ENCODE results near the gene KCNC1.

Gene KCNC1

DNA sequence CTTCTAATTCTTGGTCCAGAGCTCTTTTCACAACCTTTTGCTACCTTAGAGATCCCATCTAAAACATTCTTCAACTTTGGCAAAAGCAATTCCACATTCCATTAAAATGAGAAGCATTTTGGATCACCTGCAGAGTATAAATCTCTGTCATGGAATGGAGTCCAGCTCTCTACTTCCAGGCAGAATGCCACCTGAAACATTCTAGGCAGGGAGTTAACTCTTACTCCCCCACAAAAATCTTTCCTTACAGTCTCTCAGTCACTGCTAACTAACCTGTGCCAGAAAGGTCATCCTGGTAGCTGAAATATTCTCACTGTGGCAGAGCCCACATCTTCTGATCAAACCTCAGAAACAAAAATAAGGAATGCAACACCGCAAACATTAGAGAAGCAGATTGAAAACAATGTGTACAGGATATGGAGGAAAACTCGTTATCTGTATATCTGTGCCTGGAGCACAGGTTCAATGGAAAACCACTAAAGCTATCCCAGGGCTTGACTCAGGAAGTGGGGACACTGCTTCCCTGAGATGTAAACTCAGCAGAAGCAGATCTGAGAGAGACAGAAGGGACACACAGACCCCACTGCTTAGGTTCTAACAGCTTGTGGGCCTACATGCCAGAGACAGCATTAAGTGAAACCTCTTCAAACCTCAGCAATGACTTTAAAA, 78.9 kb downstream of the KCNC1 start:
- in situ Hi-C loops (cut with MboI; ENCODE audit: low sequenced_read_pairs) = no loop called here

DNA sequence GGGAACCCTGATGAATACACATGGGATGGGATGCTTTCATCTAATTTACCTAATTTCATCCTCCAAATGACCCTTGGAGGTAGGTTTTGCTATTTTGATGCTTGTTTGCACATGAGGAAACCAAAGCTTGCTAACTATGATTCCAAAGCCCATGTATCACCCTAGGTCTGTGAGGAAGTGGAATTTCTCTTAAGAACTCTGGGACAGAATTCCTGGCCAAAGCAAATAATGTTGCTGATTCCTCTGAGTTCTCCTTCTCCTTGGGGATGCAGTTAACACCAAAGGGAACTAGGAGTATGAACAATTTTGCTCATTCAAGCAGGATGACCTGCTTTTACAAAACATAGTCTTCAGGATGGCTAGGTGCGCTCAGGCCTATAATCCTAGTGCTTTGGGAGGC, 80.0 kb downstream of the KCNC1 start:
- in situ Hi-C loops (cut with MboI; ENCODE audit: low sequenced_read_pairs) = no loop called here

DNA sequence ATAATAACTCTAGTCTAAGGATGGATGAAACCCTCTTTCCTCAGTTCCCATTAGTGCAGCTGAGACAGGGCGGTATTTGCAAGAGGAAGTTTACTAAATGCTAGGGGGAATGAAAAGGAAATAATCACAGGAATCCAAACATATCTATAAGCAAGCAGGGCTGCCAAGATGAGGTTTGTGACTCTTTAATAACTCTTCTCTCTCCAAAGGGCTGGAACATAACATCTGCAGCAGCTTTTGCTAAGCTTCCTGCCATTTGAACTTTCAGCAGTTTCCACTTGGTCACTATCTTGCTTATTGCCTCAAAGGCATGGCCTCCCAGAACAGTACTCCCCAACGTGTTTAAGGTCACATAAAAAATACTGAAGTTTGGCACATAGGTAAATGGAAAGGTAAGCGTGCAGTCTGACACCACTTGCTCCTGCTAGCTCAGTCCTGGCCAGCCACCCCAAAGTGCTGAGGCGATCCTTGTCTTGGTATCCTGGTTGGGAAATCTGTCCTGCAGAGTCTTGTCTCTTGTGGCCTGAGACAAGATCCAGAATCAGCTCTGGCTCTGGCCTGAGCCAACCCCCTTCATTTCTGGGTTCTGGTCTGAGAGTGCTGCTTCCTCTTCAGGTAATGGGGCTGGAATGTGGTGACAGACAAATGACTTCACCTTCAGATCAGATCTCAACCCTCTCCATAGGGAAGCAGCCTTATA, 81.8 kb downstream of the KCNC1 start:
- in situ Hi-C loops (cut with MboI; ENCODE audit: low sequenced_read_pairs) = no loop called here

DNA sequence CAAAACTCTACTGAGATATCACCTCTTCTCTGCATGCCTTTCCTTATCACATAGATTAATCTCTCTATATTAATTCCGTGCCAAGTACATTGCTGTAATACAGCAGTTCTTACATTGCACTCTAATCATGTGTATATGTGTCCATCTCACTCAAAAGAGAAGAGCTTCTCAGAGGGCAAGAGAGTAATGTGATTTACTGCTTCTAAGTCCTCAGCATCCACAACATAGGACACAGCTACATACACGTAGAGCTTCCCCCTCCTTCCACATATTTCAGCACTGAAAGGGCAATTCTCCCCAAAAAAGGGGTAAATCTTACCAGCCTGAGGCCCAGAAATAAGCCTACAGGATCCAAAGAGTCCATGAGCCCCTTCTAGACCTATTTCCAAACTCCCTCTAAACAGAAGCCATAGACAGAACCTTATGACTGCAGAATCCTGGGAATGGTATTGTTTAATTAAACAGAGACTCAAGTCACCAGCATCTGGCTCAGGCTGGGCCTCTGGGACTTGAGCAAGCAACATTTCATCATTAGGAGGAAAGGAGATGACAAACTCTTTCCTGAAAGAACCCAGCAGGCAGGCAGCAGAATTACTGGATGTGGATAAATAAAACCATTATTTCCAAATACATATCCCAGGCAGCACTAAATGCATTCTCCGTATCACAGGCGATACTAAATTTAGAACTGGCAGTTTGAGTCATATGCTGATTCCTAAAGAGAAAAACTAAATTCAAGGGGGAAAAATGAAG, 87.2 kb downstream of the KCNC1 start:
- in situ Hi-C loops (cut with MboI; ENCODE audit: low sequenced_read_pairs) = no loop called here

DNA sequence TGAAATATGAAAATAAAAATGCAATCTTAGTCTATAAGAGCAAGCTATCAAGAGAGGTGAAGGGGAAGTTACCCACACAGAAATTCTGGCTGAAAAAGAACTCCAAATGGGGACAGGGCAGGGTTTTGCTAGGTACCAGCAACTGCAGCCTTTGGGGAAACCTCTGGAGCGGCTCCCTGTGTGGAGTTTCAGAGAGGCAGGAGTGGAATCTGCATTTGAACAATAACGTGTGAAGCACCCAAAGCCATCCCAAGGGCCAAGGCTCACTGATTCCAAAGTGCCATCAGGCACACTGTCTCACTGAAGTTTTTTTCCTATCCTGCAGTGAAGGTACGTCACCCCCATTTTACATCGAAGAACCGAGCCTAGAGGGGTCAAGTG, 87.8 kb downstream of the KCNC1 start:
- in situ Hi-C loops (cut with MboI; ENCODE audit: low sequenced_read_pairs) = no loop called here

DNA sequence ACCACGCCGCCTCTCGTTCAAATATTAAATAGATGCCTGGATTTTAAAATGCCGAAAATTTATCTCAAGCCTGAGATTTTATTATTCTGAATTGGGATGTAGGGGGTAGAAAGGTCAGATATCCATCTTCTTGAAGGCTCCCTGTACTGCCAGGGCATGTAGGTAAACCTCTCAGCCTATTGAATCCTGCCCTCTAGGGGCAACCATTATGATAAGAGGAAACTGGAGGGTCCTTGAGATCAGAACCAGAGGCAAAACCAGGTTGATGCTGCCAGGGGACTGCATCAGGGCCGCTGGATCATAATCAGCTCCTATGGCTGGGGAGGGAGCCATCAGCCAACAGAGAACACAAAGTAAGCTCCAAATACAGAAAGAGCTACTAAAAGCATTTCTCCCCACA, 92.4 kb downstream of the KCNC1 start:
- in situ Hi-C loops (cut with MboI; ENCODE audit: low sequenced_read_pairs) = no loop called here

DNA sequence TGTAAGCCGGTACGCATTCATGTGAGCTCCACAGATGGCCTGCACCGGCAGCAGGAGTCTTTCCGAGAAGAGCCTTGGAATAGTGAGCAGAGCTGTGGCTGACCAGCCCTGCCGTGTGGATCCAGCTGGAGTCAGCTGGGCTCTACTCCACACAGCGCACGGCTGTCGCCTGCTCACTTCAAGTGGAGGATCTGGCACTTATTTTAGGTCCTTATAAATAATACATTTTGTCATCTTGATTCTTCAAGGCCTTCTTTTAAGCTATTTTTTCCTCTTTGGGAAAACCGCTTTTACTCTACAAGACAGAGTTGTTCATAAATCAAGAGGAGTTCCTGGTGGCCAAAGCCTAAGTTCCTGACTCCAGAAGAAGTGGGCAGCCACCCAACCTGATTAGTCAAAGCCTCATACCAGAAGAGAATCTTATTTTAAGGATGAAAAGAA, 93.8 kb downstream of the KCNC1 start:
- in situ Hi-C loops (cut with MboI; ENCODE audit: low sequenced_read_pairs) = no loop called here

DNA sequence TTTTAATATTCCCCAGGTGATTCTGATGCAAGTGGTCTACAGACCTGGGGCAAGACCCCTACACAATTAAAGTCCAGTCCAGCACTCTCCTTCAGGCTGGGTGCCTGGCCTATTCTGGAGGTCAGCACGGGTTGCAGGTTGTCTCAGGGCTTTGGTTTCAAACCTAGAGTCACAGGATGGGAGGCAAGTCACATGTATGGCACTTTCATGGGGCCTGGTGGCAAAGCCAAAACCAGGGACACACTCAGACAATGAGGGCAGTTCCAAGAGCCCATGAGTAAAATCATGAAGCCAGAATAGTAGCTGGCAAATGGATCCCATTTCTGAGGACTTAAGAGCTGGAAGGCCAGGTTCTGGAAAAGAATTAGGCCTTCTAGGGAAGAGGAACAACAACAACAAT, 96.6 kb downstream of the KCNC1 start:
- in situ Hi-C loops (cut with MboI; ENCODE audit: low sequenced_read_pairs) = no loop called here

DNA sequence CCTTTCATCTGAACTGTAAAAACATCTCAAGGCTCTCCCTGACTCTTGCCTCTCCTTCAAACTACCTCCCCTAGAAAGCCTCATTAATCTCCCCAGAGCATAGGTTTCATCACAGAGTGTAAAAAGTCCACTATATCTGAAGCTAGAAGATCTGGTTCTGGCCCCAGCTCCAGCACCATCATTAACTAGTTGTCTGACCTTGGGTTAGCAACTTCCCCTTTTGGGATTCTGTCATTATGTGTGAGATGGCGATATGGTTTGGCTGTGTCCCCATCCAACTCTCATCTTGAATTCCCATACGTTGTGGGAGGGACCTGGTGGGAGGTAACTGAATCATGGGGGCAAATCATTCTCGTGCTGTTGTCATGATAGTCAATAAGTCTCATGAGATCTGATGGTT, 97.3 kb downstream of the KCNC1 start:
- in situ Hi-C loops (cut with MboI; ENCODE audit: low sequenced_read_pairs) = no loop called here

Data from HL-60/S4 treated with phorbol 12-myristate 13-acetate at 8.2 ng/mL for 4 days and 3 days (cell line).